Keratinocyte (primary cell): ENCODE results near the gene FIGN.

Experiments used
- EZH2 ChIP-seq: IDR thresholded peaks from one replicate; pipeline ENCODE4 v1.6.1; 2012; ENCODE audit warnings: inconsistent platforms, mild to moderate bottlenecking, low read length, moderate library complexity
- TF ChIP-seq, protein P1 (sequence below), 3 experiments: IDR thresholded peaks in 1 of 3; conservative IDR thresholded peaks in 1 of 3; optimal IDR thresholded peaks in 1 of 3; 2 replicates in 2 of 3; 3 replicates in 1 of 3; pipeline versions ENCODE3 to v1.5.1; 2011; ENCODE audit warnings: low read length in 3 of 3, mild to moderate bottlenecking in 3 of 3, moderate library complexity in 2 of 3, control low read depth in 1 of 3, inconsistent platforms in 1 of 3; ENCODE audit not compliant: insufficient read depth in 2 of 3; ENCODE audit errors: extremely low read depth in 1 of 3

DNA sequence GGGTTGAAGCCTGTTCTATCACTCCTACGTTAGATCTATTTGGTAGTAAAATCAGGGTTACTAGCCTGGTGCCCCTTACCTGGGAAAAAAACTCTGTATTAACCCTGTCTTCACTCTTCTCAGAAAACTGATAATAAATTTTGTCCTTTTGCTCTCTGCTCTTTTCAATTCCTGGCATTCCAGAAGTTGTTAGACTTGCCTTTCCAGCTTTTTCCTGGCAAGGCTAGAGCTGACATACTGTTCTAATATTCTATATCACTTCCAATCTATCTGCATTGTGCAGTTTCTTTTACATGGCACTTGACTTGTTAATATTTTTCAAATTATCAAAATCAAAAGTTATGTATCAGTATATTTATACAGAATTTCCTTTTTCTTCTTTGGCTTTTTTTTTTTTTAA lies 162.2 kb downstream of the FIGN start:
- no peak for TF ChIP-seq EZH2
- TF ChIP-seq, protein P1, sequence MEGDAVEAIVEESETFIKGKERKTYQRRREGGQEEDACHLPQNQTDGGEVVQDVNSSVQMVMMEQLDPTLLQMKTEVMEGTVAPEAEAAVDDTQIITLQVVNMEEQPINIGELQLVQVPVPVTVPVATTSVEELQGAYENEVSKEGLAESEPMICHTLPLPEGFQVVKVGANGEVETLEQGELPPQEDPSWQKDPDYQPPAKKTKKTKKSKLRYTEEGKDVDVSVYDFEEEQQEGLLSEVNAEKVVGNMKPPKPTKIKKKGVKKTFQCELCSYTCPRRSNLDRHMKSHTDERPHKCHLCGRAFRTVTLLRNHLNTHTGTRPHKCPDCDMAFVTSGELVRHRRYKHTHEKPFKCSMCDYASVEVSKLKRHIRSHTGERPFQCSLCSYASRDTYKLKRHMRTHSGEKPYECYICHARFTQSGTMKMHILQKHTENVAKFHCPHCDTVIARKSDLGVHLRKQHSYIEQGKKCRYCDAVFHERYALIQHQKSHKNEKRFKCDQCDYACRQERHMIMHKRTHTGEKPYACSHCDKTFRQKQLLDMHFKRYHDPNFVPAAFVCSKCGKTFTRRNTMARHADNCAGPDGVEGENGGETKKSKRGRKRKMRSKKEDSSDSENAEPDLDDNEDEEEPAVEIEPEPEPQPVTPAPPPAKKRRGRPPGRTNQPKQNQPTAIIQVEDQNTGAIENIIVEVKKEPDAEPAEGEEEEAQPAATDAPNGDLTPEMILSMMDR (optimal IDR thresholded peaks at IDR 0.05 in 1 of 3, IDR thresholded peaks at IDR 0.05 in 1 of 3, conservative IDR thresholded peaks at IDR 0.05 in 1 of 3; ENCODE audit: extremely low read depth in 1 of 3, insufficient read depth in 2 of 3, low read length in 3 of 3) = no peak
